ENCODE measurements around the gene PRTFDC1. TPM values are rescaled to one million over a fixed set of nuclear protein-coding genes. Genes with fewer than 3 reads are reported as not detected.
"Not testable (repeated sequence)": the region's sequence is repeated elsewhere in the genome, so short reads cannot be mapped to it uniquely, and the experiment has no call there.

Gene PRTFDC1
- total RNA-seq, 1 experiment from 2014 or later = 83.2 TPM

DNA sequence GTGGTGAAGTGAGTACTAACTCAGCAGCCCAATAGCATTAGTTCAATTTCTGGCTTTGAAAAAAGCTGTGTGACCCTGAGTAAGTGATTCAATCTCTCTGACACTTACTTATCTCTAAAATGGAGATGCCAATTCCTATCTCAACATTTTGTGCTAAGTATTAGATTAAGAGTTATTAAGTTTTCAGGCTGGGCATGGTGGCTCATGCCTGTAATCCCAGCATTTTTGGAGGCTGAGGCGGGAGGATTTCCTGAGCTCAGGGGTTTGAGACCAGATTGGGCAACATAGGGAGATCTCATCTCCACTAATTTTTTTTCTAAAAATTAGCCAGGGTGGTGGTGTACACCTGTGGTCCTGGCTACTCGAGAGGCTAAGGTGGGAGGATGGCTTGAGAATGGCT lies 109.5 kb downstream of the PRTFDC1 start:
- intact Hi-C loops (cut with micrococcal nuclease; ENCODE audit: unreplicated experiment) = no loop called here
- CTCF ChIA-PET = no interaction called here

DNA sequence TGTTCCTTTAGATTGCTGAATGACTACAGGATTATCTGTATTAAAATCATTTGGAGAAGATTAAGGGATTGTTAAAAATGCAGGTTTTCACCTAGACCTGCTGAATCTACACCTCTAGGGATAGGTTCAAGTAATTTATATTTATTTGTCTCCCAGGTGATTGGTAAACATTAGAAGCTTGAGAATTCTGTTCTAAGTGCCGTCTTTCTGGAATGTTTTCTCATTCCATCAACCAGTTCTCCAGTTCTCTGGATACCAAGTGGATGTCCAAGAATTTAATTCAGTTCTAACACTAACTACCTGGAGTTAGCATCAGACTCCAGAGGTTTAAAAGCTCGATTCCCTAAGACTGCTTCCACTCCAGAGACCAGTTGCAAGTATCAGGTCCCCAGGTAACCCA lies 110.9 kb downstream of the PRTFDC1 start:
- Mint-ChIP-seq H3K4me3 (ENCODE audit: unreplicated experiment) (no peak overlapping the region), H3K27me3 (ENCODE audit: insufficient read depth, unreplicated experiment) (no peaks in the 10 kb centered on the region), H3K36me3 (ENCODE audit: insufficient read depth, unreplicated experiment) (peaks cover 5% of the 10 kb centered on the region), H3K4me1 (ENCODE audit: low read depth, unreplicated experiment) (peaks cover 5% of the 10 kb centered on the region), H3K9me3 (ENCODE audit: unreplicated experiment) (peaks cover 8% of the 10 kb centered on the region), H3K27ac (ENCODE audit: unreplicated experiment) (no peak overlapping the region)
- POLR2A ChIA-PET = no interaction called here
- H3K9me3 ChIP-seq = peaks cover 8% of the 10 kb centered on the region; the same call in 1 of the 2 replicates
- H3K36me3 ChIP-seq (ENCODE audit: control insufficient read depth, insufficient read depth, low read length) = no peaks in the 10 kb centered on the region
- no peak overlapping the region for H3K4me3 ChIP-seq (ENCODE audit: low read depth, low read length)
- DNase-seq = no peak
- no peaks in the 10 kb centered on the region for H3K27me3 ChIP-seq (replicated peaks; ENCODE audit: control insufficient read depth, insufficient read depth, low read length)
- intact Hi-C loops (cut with micrococcal nuclease; ENCODE audit: unreplicated experiment) = no loop called here
- no TSS peak for BruUV-seq (replicated peaks)
- 0 out of 2 replicates have a peak, but pooled peaks cover 5% of the 10 kb centered on the region for H3K4me1 ChIP-seq
- TF ChIP-seq, protein P1, sequence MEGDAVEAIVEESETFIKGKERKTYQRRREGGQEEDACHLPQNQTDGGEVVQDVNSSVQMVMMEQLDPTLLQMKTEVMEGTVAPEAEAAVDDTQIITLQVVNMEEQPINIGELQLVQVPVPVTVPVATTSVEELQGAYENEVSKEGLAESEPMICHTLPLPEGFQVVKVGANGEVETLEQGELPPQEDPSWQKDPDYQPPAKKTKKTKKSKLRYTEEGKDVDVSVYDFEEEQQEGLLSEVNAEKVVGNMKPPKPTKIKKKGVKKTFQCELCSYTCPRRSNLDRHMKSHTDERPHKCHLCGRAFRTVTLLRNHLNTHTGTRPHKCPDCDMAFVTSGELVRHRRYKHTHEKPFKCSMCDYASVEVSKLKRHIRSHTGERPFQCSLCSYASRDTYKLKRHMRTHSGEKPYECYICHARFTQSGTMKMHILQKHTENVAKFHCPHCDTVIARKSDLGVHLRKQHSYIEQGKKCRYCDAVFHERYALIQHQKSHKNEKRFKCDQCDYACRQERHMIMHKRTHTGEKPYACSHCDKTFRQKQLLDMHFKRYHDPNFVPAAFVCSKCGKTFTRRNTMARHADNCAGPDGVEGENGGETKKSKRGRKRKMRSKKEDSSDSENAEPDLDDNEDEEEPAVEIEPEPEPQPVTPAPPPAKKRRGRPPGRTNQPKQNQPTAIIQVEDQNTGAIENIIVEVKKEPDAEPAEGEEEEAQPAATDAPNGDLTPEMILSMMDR (IDR thresholded peaks at IDR 0.05; ENCODE audit: insufficient read depth in 1 of 2, low read depth in 1 of 2, low read length in 1 of 2, severe bottlenecking in 1 of 2, unreplicated experiment in 1 of 2) = no peak
- CTCF ChIA-PET = no interaction called here

More for the DNA sequence above, 109.5 kb downstream of the PRTFDC1 start:
- H3K4me1 ChIP-seq = no peaks in the 10 kb centered on the region
- no TSS peak for BruUV-seq (replicated peaks)
- POLR2A ChIA-PET = no interaction called here
- Mint-ChIP-seq H3K9me3 (ENCODE audit: unreplicated experiment) (no peaks in the 10 kb centered on the region), H3K4me3 (ENCODE audit: unreplicated experiment) (no peak overlapping the region), H3K27ac (ENCODE audit: unreplicated experiment) (no peak overlapping the region), H3K27me3 (ENCODE audit: insufficient read depth, unreplicated experiment) (no peaks in the 10 kb centered on the region), H3K36me3 (ENCODE audit: insufficient read depth, unreplicated experiment) (peaks cover 5% of the 10 kb centered on the region), H3K4me1 (ENCODE audit: low read depth, unreplicated experiment) (no peaks in the 10 kb centered on the region)
- no peak for DNase-seq
- no peaks in the 10 kb centered on the region; the same call in 1 of the 2 replicates for H3K36me3 ChIP-seq (ENCODE audit: control insufficient read depth, insufficient read depth, low read length)
- peaks cover under 1% of the 10 kb centered on the region; the same call in 1 of the 2 replicates for H3K9me3 ChIP-seq
- TF ChIP-seq, protein P1 (IDR thresholded peaks at IDR 0.05; ENCODE audit: insufficient read depth in 1 of 2, low read depth in 1 of 2, low read length in 1 of 2, severe bottlenecking in 1 of 2, unreplicated experiment in 1 of 2) = no peak
- no peak overlapping the region for H3K4me3 ChIP-seq (ENCODE audit: low read depth, low read length)
- no peaks in the 10 kb centered on the region for H3K27me3 ChIP-seq (replicated peaks; ENCODE audit: control insufficient read depth, insufficient read depth, low read length)

DNA sequence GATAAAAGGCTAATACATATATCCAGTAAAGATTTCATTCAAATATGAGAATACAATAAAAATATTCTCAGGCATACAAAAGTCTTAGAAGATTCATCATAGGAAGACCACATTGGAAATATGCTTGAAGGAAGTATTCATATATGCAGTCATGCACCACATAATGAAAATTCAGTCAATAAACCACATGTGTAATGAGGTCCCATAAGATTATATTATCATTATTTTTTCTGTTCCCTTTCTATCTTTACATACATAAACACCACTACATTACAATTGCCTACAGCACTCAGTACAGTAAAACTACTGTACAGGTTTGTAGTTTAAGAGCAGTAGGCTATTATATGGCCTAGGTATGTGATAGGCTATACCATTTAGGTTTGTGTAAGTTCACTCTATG lies 111.6 kb downstream of the PRTFDC1 start:
- no peak overlapping the region for H3K4me3 ChIP-seq (ENCODE audit: low read depth, low read length)
- CTCF ChIA-PET = no interaction called here
- no TSS peak for BruUV-seq (replicated peaks)
- intact Hi-C loops (cut with micrococcal nuclease; ENCODE audit: unreplicated experiment) = no loop called here
- no peak for DNase-seq
- H3K36me3 Mint-ChIP-seq (ENCODE audit: insufficient read depth, unreplicated experiment) = peaks cover 5% of the 10 kb centered on the region
- no peaks in the 10 kb centered on the region for H3K27me3 ChIP-seq (replicated peaks; ENCODE audit: control insufficient read depth, insufficient read depth, low read length)
- 0 out of 2 replicates have a peak, but pooled peaks cover 5% of the 10 kb centered on the region for H3K4me1 ChIP-seq
- H3K36me3 ChIP-seq (ENCODE audit: control insufficient read depth, insufficient read depth, low read length) = no peaks in the 10 kb centered on the region
- H3K9me3 Mint-ChIP-seq (ENCODE audit: unreplicated experiment) = peaks cover 11% of the 10 kb centered on the region
- H3K4me3 Mint-ChIP-seq (ENCODE audit: unreplicated experiment) = no peak overlapping the region
- H3K27me3 Mint-ChIP-seq (ENCODE audit: insufficient read depth, unreplicated experiment) = no peaks in the 10 kb centered on the region
- no peak overlapping the region for H3K27ac Mint-ChIP-seq (ENCODE audit: unreplicated experiment)
- peaks cover 12% of the 10 kb centered on the region for H3K4me1 Mint-ChIP-seq (ENCODE audit: low read depth, unreplicated experiment)
- peaks cover 8% of the 10 kb centered on the region; the same call in 1 of the 2 replicates for H3K9me3 ChIP-seq
- TF ChIP-seq, protein P1 (IDR thresholded peaks at IDR 0.05; ENCODE audit: insufficient read depth in 1 of 2, low read depth in 1 of 2, low read length in 1 of 2, severe bottlenecking in 1 of 2, unreplicated experiment in 1 of 2) = no peak
- POLR2A ChIA-PET = no interaction called here

DNA sequence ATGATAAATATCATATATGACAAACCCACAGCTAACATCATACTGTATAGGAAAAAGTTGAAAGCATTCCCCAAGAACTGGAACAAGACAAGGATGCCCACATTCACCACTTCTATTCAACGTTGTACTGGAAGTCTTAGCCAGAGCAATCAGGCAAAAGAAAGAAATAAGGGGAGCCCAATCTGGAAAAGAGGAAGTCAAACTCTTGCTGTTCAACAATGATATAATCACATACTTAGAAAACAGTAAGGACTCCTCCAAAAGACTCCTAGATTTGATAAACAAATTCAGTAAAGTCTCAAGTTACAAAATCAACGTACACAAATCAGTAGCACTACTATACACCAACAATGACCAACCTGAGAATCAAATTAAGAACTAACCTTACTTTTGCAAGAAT lies 114.6 kb downstream of the PRTFDC1 start:
- DNase-seq; H3K27ac Mint-ChIP-seq (ENCODE audit: unreplicated experiment); BruUV-seq (replicated peaks); H3K36me3 ChIP-seq (ENCODE audit: control insufficient read depth, insufficient read depth, low read length); H3K9me3 ChIP-seq; H3K27me3 ChIP-seq (replicated peaks; ENCODE audit: control insufficient read depth, insufficient read depth, low read length); H3K4me1 ChIP-seq; H3K27me3 Mint-ChIP-seq (ENCODE audit: insufficient read depth, unreplicated experiment); H3K36me3 Mint-ChIP-seq (ENCODE audit: insufficient read depth, unreplicated experiment); H3K4me3 ChIP-seq (ENCODE audit: low read depth, low read length); H3K4me3 Mint-ChIP-seq (ENCODE audit: unreplicated experiment); POLR2A ChIA-PET: not testable (repeated sequence)
- Mint-ChIP-seq H3K9me3 (ENCODE audit: unreplicated experiment) (peaks cover 11% of the 10 kb centered on the region), H3K4me1 (ENCODE audit: low read depth, unreplicated experiment) (peaks cover 12% of the 10 kb centered on the region)
- intact Hi-C loops (cut with micrococcal nuclease; ENCODE audit: unreplicated experiment) = loop anchor here (10.0 kb wide), 1 partner anchor 193 kb away; no protein-coding TSS in a partner anchor
- CTCF ChIA-PET = interaction anchor here (0.6 kb wide), 1 partner anchor 10 kb away, joined by 3 read pairs; no protein-coding TSS in a partner anchor

Measured in Caco-2 (cell line).